Measurements from ENCODE around the gene MYCBP2.

Gene MYCBP2

DNA sequence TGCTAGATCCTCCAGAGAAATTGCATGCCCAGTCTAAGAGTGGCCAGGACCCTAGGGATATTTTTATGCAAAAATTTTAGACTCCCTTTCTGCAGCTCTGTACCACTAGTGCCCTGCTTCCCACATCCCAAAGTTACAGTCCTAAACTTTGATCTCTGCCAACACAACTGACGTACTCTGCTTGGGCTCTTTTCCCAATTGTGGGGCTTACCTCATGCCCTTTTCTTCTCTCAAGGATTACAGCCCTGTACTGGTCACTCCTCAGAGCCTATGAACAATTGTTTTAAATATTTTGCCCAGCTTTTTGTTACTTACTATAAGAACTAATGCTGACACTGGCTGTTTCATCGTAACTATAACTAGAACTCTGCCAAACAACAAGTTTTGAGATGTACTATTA, 242.1 kb downstream of the MYCBP2 start:
- no peak for DNase-seq (ENCODE audit: extremely low spot score)
- POLR2A ChIA-PET: no interaction called here
- CTCF ChIA-PET: interaction anchor here (1.3 kb wide), 1 partner anchor 13 kb away, joined by 5 read pairs; no protein-coding TSS in a partner anchor
- TF ChIP-seq, protein P1, sequence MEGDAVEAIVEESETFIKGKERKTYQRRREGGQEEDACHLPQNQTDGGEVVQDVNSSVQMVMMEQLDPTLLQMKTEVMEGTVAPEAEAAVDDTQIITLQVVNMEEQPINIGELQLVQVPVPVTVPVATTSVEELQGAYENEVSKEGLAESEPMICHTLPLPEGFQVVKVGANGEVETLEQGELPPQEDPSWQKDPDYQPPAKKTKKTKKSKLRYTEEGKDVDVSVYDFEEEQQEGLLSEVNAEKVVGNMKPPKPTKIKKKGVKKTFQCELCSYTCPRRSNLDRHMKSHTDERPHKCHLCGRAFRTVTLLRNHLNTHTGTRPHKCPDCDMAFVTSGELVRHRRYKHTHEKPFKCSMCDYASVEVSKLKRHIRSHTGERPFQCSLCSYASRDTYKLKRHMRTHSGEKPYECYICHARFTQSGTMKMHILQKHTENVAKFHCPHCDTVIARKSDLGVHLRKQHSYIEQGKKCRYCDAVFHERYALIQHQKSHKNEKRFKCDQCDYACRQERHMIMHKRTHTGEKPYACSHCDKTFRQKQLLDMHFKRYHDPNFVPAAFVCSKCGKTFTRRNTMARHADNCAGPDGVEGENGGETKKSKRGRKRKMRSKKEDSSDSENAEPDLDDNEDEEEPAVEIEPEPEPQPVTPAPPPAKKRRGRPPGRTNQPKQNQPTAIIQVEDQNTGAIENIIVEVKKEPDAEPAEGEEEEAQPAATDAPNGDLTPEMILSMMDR (IDR thresholded peaks at IDR 0.05; ENCODE audit: control extremely low read depth, extremely low read depth, low read depth, missing control alignments): no peak

DNA sequence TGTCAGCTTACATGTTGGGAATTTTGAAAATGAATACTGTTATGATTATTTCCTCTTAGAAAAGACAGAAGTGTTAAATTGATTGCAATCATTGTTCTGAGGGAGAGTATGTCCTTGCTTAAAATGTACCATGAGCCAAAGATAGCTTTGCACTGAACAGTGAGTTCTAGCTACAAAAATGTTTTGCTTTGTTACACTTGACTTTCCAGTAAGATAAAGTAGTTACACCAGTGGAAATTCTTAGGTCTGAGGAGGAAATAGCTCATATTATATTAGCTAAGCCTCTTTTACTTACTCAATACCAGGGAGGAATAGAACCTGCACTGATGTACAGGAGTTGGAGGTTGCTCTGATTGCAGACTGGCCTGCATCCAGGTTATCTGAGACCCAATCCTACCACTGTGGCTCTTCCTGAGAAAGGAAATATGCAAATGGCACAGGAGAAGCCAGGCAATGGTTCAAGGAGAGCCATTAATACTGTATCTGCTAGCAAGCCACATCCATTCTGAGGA, 246.9 kb downstream of the MYCBP2 start:
- CTCF ChIA-PET: interaction anchor here (1.5 to 1.9 kb wide), 2 partner anchors 9 to 10 kb away, joined by 3 to 4 read pairs; no protein-coding TSS in a partner anchor
- POLR2A ChIA-PET: no interaction called here
- TF ChIP-seq, protein P1 (IDR thresholded peaks at IDR 0.05; ENCODE audit: control extremely low read depth, extremely low read depth, low read depth, missing control alignments): no peak
- DNase-seq (ENCODE audit: extremely low spot score): no peak

DNA sequence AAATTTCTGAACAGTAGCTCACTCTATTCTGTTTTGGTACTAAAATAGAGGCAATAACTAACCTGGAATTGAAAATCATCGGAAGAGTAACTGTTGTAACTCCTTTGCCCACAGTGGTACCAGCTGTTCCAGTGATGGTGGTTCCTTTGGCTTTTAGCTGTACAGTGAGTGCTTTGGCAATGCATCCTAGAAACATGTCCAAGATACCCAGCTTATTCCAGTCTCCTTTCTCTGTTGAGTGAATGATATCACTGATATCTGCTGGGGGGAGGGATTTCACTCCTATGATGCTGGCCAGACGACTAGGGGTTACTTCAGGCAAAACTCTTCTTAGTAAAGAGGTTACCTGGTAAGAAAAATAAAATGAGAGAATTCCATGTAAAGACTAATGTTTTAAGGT, 259.4 kb downstream of the MYCBP2 start:
- ChIA-PET CTCF (interaction anchor here (1.0 to 1.2 kb wide), 3 partner anchors 9 to 28 kb away, joined by 3 to 6 read pairs (median 3); no protein-coding TSS in a partner anchor), POLR2A (no interaction called here)
- TF ChIP-seq, protein P1 (IDR thresholded peaks at IDR 0.05; ENCODE audit: control extremely low read depth, extremely low read depth, low read depth, missing control alignments): no peak
- DNase-seq (ENCODE audit: extremely low spot score): no peak

DNA sequence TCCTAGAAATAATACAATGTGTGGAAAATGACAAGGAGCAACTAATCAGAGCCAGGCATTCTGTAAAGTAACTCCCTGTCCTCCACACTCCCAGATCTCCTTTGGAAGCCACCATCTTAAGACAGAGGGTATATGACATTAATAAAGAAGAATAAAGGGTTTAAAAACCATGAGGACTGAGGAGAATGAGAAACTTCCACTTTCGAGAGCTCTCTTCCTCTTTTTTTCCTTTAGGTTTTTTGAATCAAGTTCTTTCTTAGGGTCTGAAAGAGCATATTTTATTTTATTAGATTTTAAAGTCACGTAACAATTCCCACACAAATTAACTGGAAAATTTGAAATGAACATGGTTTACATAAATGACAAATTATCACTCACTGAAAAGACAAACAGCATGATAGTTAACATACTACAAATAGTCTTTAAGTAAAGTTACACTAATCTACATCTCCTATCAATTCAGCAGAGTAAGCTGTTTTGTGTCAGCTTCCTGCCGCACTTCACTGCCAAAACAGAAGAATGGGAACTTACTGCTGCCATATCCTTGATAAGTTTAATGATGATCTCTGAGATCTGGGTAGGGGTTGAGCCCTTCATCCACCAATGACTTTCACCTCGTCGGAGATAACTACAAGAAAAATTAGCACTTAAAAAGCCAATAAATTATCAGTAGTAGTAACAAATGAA, 261.3 kb downstream of the MYCBP2 start:
- no peak for DNase-seq (ENCODE audit: extremely low spot score)
- TF ChIP-seq, protein P1 (IDR thresholded peaks at IDR 0.05; ENCODE audit: control extremely low read depth, extremely low read depth, low read depth, missing control alignments): no peak
- ChIA-PET CTCF (interaction anchor here (1.1 to 1.3 kb wide), 2 partner anchors 9 to 19 kb away, joined by 3 to 5 read pairs; no protein-coding TSS in a partner anchor), POLR2A (no interaction called here)

DNA sequence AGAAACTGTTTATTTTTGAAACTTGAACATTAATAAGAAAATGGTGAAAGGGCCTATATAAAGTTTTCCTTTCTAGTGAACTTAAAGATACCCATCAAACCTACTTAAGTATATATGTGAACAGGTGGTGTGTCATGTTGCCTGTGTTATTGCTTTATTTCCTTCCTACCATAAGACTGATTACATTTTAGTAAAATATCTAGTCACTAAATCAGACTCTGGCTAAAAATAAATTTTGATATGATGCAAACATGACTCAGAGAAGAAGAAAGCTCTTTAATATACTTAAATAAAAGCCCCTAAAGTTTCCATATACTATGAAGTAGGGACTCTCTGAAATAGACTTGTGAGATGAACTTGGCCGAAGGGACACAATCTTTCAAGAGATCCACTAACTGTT, 264.8 kb downstream of the MYCBP2 start:
- TF ChIP-seq, protein P1 (IDR thresholded peaks at IDR 0.05; ENCODE audit: control extremely low read depth, extremely low read depth, low read depth, missing control alignments): no peak
- ChIA-PET CTCF (no interaction called here), POLR2A (no interaction called here)
- DNase-seq (ENCODE audit: extremely low spot score): no peak

DNA sequence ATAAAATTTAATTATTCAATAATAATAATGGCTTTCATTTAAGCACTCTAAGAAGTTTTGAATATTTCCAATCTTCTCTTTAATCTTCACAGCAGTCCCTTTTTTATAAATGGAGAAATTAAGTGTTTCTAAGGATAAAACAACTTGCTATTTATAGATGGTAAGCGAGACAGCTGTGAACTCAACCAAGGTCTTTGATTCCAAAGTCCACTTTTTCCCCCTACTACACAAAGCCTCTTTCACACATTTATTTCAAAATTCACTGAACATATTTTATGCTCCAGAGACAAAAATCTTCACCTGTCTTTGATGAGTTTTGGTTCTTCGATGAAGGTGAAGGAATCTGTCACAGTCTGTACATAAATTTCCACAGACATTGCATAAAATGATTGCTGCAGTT, 265.5 kb downstream of the MYCBP2 start:
- TF ChIP-seq, protein P1 (IDR thresholded peaks at IDR 0.05; ENCODE audit: control extremely low read depth, extremely low read depth, low read depth, missing control alignments): no peak
- ChIA-PET POLR2A (no interaction called here), CTCF (interaction anchor here (0.7 kb wide), 1 partner anchor 9 kb away, joined by 3 read pairs; no protein-coding TSS in a partner anchor)
- DNase-seq (ENCODE audit: extremely low spot score): no peak
